GM06990 (cell line): ENCODE measurements around the gene ERC1.

Experiments
- DNase-seq: peaks from one replicate; pipeline ENCODE4 v3.0.0-alpha.2; 2011; ENCODE audit not compliant: insufficient read length; ENCODE audit errors: extremely low read depth
- H3K27me3 ChIP-seq: replicated peaks from 2 replicates; pipeline ENCODE4 v1.6.0; 2011; ENCODE audit warnings: low read length; ENCODE audit not compliant: control insufficient read depth, insufficient read depth
- H3K36me3 ChIP-seq: 2 replicates; pipeline ENCODE4 v1.5.1; 2011; ENCODE audit warnings: low read length; ENCODE audit not compliant: control insufficient read depth, insufficient read depth
- H3K4me3 ChIP-seq: replicated peaks from 2 replicates; pipeline ENCODE4 v1.5.1; 2011; ENCODE audit warnings: low read depth, mild to moderate bottlenecking, control low read depth, low read length
- CTCF ChIP-seq: IDR thresholded peaks from 2 replicates; pipeline ENCODE4 v1.5.1; 2011; ENCODE audit warnings: low read length, control low read depth, mild to moderate bottlenecking, inconsistent platforms; ENCODE audit not compliant: insufficient read depth, poor library complexity, severe bottlenecking

ERC1 gene

GRCh38 chr12:1291601-1292332 lies 300.7 kb downstream of the ERC1 start:
- DNase-seq: no peak
- no peak for TF ChIP-seq CTCF
- Histone ChIP-seq H3K27me3 (no peaks in the 10 kb centered on the region), H3K4me3 (no peak overlapping the region), H3K36me3 (no peaks in the 10 kb centered on the region)

- no peak for DNase-seq
- TF ChIP-seq CTCF: no peak
- Histone ChIP-seq H3K4me3 (no peak overlapping the region), H3K36me3 (no peaks in the 10 kb centered on the region), H3K27me3 (no peaks in the 10 kb centered on the region)
These were observed 302.9 kb downstream of the ERC1 start for GRCh38 chr12:1293901-1294300.

GRCh38 chr12:1297206-1297605 lies 306.2 kb downstream of the ERC1 start:
- no peak for TF ChIP-seq CTCF
- no peaks in the 10 kb centered on the region for H3K27me3 ChIP-seq
- DNase-seq: no peak
- H3K36me3 ChIP-seq: no peaks in the 10 kb centered on the region
- H3K4me3 ChIP-seq: no peak overlapping the region

- Histone ChIP-seq H3K36me3 (no peaks in the 10 kb centered on the region), H3K4me3 (no peak overlapping the region), H3K27me3 (no peaks in the 10 kb centered on the region)
- no peak for TF ChIP-seq CTCF
- no peak for DNase-seq
These were observed 306.7 kb downstream of the ERC1 start for GRCh38 chr12:1297639-1298175.

GRCh38 chr12:1300460-1300859 lies 309.4 kb downstream of the ERC1 start:
- no peaks in the 10 kb centered on the region for H3K27me3 ChIP-seq
- no peak for DNase-seq
- H3K4me3 ChIP-seq: no peak overlapping the region
- TF ChIP-seq CTCF: no peak
- no peaks in the 10 kb centered on the region for H3K36me3 ChIP-seq
